ENCODE data around the gene CHRM2. TPM values are rescaled to one million over a fixed set of nuclear protein-coding genes. Genes with fewer than 3 reads are reported as not detected.

Gene CHRM2
- total and polyA plus RNA-seq, 2 of the 4 experiments (the other 2 are of a cell fraction) = 79.3 to 184 TPM

GRCh38 chr7:136925044-136925443 is 56.6 kb downstream of the CHRM2 start:
- Histone ChIP-seq H4K5ac (ENCODE audit: low read depth, low read length) (no peak overlapping the region), H3K4ac (ENCODE audit: low read depth, low read length) (no peak overlapping the region), H3K18ac (ENCODE audit: low read depth, low read length) (no peak overlapping the region), H2AFZ (replicated peaks; ENCODE audit: low read length, poor library complexity) (no peak overlapping the region), H3K9me1 (ENCODE audit: insufficient read depth, low read length) (peaks cover 26% of the 10 kb centered on the region), H4K8ac (ENCODE audit: low read depth in 2 of 2, low read length in 2 of 2) (no peak overlapping the region), H3K4me2 (ENCODE audit: low read depth, low read length) (no peak overlapping the region), H2BK20ac (ENCODE audit: low read depth, low read length) (no peak overlapping the region), H2BK120ac (ENCODE audit: low read depth, low read length) (no peak overlapping the region), H3K79me1 (ENCODE audit: low read depth in 1 of 2, low read length in 2 of 2) (peaks cover 35 to 72% of the 10 kb centered on the region in 2 experiments), H3K9ac (ENCODE audit: low read depth, low read length) (no peak overlapping the region), H3K56ac (ENCODE audit: extremely low read depth, insufficient read depth, low read length) (no peak overlapping the region), H3K23ac (ENCODE audit: low read depth, low read length) (no peak overlapping the region), H2AK5ac (ENCODE audit: low read depth, low read length) (no peak overlapping the region), H3K27ac (ENCODE audit: insufficient read depth, low read length) (no peak overlapping the region), H3K36me3 (ENCODE audit: control insufficient read depth, insufficient read depth, low read length) (peaks cover 27% of the 10 kb centered on the region), H3K27me3 (ENCODE audit: control insufficient read depth, insufficient read depth, low read length) (no peaks in the 10 kb centered on the region), H2AK9ac (replicated peaks; ENCODE audit: low read depth, low read length, poor library complexity) (no peak overlapping the region), H3K9me3 (ENCODE audit: control insufficient read depth, insufficient read depth, low read length) (no peaks in the 10 kb centered on the region), H2BK5ac (ENCODE audit: low read depth, low read length, poor library complexity, severe bottlenecking) (peak overlapping the region; percentile 90), H4K91ac (ENCODE audit: insufficient read depth, low read depth, low read length) (no peak overlapping the region), H4K20me1 (ENCODE audit: insufficient read depth, low read length) (no peaks in the 10 kb centered on the region; the same call in 1 of the 2 replicates), H3K4me3 (ENCODE audit: insufficient read depth, low read depth, low read length) (no peak overlapping the region), H3K4me1 (ENCODE audit: control insufficient read depth, insufficient read depth, low read length) (peaks cover 26% of the 10 kb centered on the region), H3K14ac (replicated peaks; ENCODE audit: low read depth, low read length) (no peak overlapping the region), H2BK15ac (ENCODE audit: low read depth, low read length) (no peak overlapping the region)
- no peak for TF ChIP-seq MAFK (IDR thresholded peaks at IDR 0.05; ENCODE audit: low read depth, low read length)
- TF ChIP-seq FOS (IDR thresholded peaks at IDR 0.05; ENCODE audit: low read depth, low read length) = no peak
- no peak for TF ChIP-seq CHD1 (IDR thresholded peaks at IDR 0.05; ENCODE audit: low read depth, low read length)
- no peak for TF ChIP-seq MXI1 (IDR thresholded peaks at IDR 0.05; ENCODE audit: borderline replicate concordance, low read depth, low read length)
- no peak for TF ChIP-seq MAZ (IDR thresholded peaks at IDR 0.05; ENCODE audit: borderline replicate concordance, low read depth, low read length)
- TF ChIP-seq NFE2L2 (IDR thresholded peaks at IDR 0.05; ENCODE audit: low read depth, low read length) = no peak
- POLR2A ChIA-PET (ENCODE audit: unreplicated experiment) = no interaction called here
- dilution Hi-C loops (cut with HindIII; ENCODE audit: low sequenced_read_pairs, unreplicated experiment) (no loop called here), intact Hi-C loops (cut with micrococcal nuclease) (loop anchor here (5.0 kb wide), 1 partner anchor 667 kb away; no protein-coding TSS in a partner anchor), in situ Hi-C loops (cut with MboI; ENCODE audit: low sequenced_read_pairs) (no loop called here)
- DNase-seq (peak; percentile 74), ATAC-seq (ENCODE audit: low read depth) (peak; percentile 40)
- WGBS, 2 experiments (ENCODE audit: extremely low coverage in 2 of 2, insufficient read length in 1 of 2) = no CpG with 5 or more reads among the region's 3 CpGs
- BruUV-seq (replicated peaks) = no TSS peak
- CTCF ChIA-PET = no interaction called here
